WTC11 (cell line): ENCODE data around the gene BBLN.

Experiments
- CREB1 ChIP-seq: sonication (generic); formaldehyde crosslinking; IDR thresholded peaks from 2 replicates; pipeline ENCODE4 v1.8.0; 2023; ENCODE audit warnings: mild to moderate bottlenecking, missing genetic modification reagents
- NR2C2 ChIP-seq: sonication (generic); formaldehyde crosslinking; IDR thresholded peaks from 2 replicates; pipeline ENCODE4 v1.8.0; 2022; ENCODE audit warnings: mild to moderate bottlenecking, missing genetic modification reagents
- ZNF138 ChIP-seq: sonication (generic); formaldehyde crosslinking; conservative IDR thresholded peaks from 2 replicates; pipeline ENCODE4 v1.8.1; 2022; ENCODE audit warnings: mild to moderate bottlenecking, moderate library complexity, missing genetic modification reagents
- TF ChIP-seq, protein P1 (sequence below): fragments of 250-450 bp; sonication (Bioruptor Pico); IDR thresholded peaks from 2 replicates; pipeline ENCODE4 v1.9.0; 2021; ENCODE audit warnings: mild to moderate bottlenecking
- TF ChIP-seq, protein P2 (sequence below): sonication (generic); formaldehyde crosslinking; IDR thresholded peaks from 2 replicates; pipeline ENCODE4 v1.8.1; 2023; ENCODE audit warnings: mild to moderate bottlenecking, missing genetic modification reagents

- TF ChIP-seq ZNF138 (CRISPR knock-in tag) (no peak), NR2C2 (no peak), CREB1 (no peak)
- TF ChIP-seq, protein P1, sequence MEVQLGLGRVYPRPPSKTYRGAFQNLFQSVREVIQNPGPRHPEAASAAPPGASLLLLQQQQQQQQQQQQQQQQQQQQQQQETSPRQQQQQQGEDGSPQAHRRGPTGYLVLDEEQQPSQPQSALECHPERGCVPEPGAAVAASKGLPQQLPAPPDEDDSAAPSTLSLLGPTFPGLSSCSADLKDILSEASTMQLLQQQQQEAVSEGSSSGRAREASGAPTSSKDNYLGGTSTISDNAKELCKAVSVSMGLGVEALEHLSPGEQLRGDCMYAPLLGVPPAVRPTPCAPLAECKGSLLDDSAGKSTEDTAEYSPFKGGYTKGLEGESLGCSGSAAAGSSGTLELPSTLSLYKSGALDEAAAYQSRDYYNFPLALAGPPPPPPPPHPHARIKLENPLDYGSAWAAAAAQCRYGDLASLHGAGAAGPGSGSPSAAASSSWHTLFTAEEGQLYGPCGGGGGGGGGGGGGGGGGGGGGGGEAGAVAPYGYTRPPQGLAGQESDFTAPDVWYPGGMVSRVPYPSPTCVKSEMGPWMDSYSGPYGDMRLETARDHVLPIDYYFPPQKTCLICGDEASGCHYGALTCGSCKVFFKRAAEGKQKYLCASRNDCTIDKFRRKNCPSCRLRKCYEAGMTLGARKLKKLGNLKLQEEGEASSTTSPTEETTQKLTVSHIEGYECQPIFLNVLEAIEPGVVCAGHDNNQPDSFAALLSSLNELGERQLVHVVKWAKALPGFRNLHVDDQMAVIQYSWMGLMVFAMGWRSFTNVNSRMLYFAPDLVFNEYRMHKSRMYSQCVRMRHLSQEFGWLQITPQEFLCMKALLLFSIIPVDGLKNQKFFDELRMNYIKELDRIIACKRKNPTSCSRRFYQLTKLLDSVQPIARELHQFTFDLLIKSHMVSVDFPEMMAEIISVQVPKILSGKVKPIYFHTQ = no peak
- TF ChIP-seq, protein P2, sequence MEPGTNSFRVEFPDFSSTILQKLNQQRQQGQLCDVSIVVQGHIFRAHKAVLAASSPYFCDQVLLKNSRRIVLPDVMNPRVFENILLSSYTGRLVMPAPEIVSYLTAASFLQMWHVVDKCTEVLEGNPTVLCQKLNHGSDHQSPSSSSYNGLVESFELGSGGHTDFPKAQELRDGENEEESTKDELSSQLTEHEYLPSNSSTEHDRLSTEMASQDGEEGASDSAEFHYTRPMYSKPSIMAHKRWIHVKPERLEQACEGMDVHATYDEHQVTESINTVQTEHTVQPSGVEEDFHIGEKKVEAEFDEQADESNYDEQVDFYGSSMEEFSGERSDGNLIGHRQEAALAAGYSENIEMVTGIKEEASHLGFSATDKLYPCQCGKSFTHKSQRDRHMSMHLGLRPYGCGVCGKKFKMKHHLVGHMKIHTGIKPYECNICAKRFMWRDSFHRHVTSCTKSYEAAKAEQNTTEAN = no peak
Observed at GRCh38 chr9:128202648-128203023, 42.6 kb downstream of the BBLN start.
